Kidney (tissue), 14 donors: ENCODE data around the gene AP1AR. TPM values are rescaled to one million over a fixed set of nuclear protein-coding genes. Genes with fewer than 3 reads are reported as not detected.

Experiments
- DNase-seq, 5 donors: peaks; one replicate each; pipeline ENCODE4 v3.0.0-alpha.2; 2013 to 2020
- FAIRE-seq: peaks from 2 replicates; lab custom pipeline; 2012; peaks lifted over from hg19 to GRCh38; lab: Jason Lieb, UNC
- H3K27ac ChIP-seq, 2 donors: one replicate each; pipeline ENCODE4 v1.7.0; 2013; ENCODE audit warnings: low read depth in 2 of 2, low read length in 2 of 2, inconsistent platforms in 1 of 2
- H3K27me3 ChIP-seq: one replicate; pipeline ENCODE4 v1.7.1; 2013; ENCODE audit warnings: low read length, inconsistent platforms; ENCODE audit not compliant: control insufficient read depth, insufficient read depth
- H3K36me3 ChIP-seq, 3 donors: one replicate each; pipeline versions ENCODE4 v1.7.0 to v1.7.1; 2013; ENCODE audit warnings: low read length in 3 of 3, control low read depth in 1 of 3, inconsistent platforms in 1 of 3; ENCODE audit not compliant: insufficient read depth in 3 of 3, control insufficient read depth in 2 of 3
- H3K4me1 ChIP-seq, 3 donors: one replicate each; pipeline versions ENCODE4 v1.7.0 to v1.7.1; 2013; ENCODE audit warnings: low read length in 3 of 3, inconsistent platforms in 1 of 3, low read depth in 1 of 3; ENCODE audit not compliant: control insufficient read depth in 2 of 3, insufficient read depth in 2 of 3
- H3K4me3 ChIP-seq, 3 donors: one replicate each; pipeline versions ENCODE4 v1.7.0 to v1.8.1; 2013; ENCODE audit warnings: low read length in 3 of 3, control low read depth in 1 of 3, inconsistent platforms in 1 of 3
- H3K9ac ChIP-seq, 3 donors: one replicate each; pipeline versions ENCODE4 v1.7.0 to v1.7.1; 2013; ENCODE audit warnings: low read length in 3 of 3, control low read depth in 1 of 3, inconsistent platforms in 1 of 3
- H3K9me3 ChIP-seq, 3 donors: one replicate each; pipeline versions ENCODE4 v1.7.0 to v1.7.1; 2013; ENCODE audit warnings: low read length in 3 of 3, control low read depth in 1 of 3, inconsistent platforms in 1 of 3; ENCODE audit not compliant: control insufficient read depth in 2 of 3, insufficient read depth in 1 of 3
- CTCF ChIP-seq: IDR thresholded peaks from 3 replicates; pipeline ENCODE4 v1.5.1; 2012; ENCODE audit warnings: mild to moderate bottlenecking, moderate library complexity, borderline replicate concordance; ENCODE audit not compliant: insufficient read depth; ENCODE audit errors: extremely low read depth
- intact Hi-C: fragments of 100-400 bp; cut with DNase I; formaldehyde crosslinking; loops from one replicate; pipeline ENCODE4 v1.11.1; 2022
- polyA plus RNA-seq: library from polyadenylated mRNA; stranded (reverse); fragments of 350-450 nt; fragmentation: Illumina TruSeq; extraction: RNeasy Lipid Tissue Mini Kit (QIAGEN cat#74804); gene quantifications from one replicate; pipeline ENCODE4 v1.2.3, GENCODE V29; 2014; ENCODE audit warnings: low read depth, low replicate concordance; ENCODE audit not compliant: insufficient read depth
- total RNA-seq: library from RNA; stranded (reverse); fragmentation: NEBNext Ultra II Directional; extraction: Animal tissue kit (Norgen Biotek cat#: 25700); gene quantifications from one replicate; pipeline ENCODE4 v1.2.1, GENCODE V29; 2021
- donor health status: control.
- donor health status: control.
- donor health status: control.
- donor health status: control.
- donor health status: control.
- donor health status: DM: yes; HTN: yes; CAD: no.
- donor health status: Normal renal cell carcinoma (clear cell type).

AP1AR gene
- total and polyA plus RNA-seq, 2 donors from 2014 or later: 8.7 to 20.3 TPM

GRCh38 chr4:112184438-112184837 lies 47.1 kb upstream of the AP1AR start:
- H3K4me3 ChIP-seq: no peak overlapping the region
- DNase-seq (no peak), FAIRE-seq (no peak)
- intact Hi-C loops: no loop called here
- no peaks in the 10 kb centered on the region for H3K9me3 ChIP-seq
- H3K4me1 ChIP-seq: no peaks in the 10 kb centered on the region
- H3K27ac ChIP-seq: no peak overlapping the region
- H3K9ac ChIP-seq: no peak overlapping the region
- H3K27me3 ChIP-seq: no peaks in the 10 kb centered on the region
- no peak for TF ChIP-seq CTCF
- no peaks in the 10 kb centered on the region for H3K36me3 ChIP-seq

GRCh38 chr4:112185334-112185733 lies 46.3 kb upstream of the AP1AR start:
- TF ChIP-seq CTCF: no peak

DNA sequence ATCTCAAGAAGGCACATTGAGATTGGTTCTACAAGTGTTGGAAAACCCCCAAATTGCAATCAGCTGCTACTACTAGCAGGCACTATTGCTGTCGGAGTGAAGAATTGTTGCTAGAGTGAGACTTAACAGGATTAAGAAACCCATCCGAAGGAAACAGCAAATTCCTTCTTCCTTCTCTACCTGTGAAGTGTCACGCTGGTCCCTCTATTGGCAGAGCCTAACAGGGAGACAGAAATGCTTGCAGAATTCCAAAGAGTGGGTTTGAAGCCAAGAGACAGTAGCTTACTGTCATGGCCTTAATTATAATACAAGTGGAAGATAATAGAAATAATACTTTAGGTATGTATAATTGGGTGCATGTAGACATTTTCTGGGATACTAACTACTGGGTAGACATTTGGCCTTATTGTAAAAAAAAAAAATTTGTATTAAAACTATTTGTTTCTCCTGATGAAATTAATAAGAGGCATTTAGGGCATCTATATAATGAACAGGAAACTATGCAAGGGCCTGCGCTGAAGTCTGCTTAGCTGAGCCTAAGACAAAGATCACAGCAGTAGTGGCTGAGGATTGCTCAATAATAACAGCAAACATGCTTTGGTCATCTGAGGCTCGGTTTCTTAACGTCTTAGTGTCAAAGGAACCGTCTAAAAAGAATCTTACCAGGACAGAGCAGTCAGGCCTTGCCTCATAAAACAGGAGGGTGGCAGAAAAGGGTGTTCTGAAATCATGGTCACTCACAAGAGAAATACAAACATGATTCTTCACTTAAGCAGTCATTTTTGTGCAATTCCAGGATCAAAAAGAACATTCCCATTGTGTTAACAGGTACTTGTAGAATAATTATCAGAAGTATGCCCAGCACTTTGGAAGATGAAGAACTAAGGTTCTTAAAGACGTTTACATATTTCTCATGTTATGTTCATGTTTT lies 45.6 kb upstream of the AP1AR start:
- FAIRE-seq (no peak), DNase-seq (no peak)
- no peak overlapping the region for H3K4me3 ChIP-seq
- H3K36me3 ChIP-seq: no peaks in the 10 kb centered on the region
- no peak for TF ChIP-seq CTCF
- H3K4me1 ChIP-seq: no peaks in the 10 kb centered on the region
- intact Hi-C loops: no loop called here
- no peaks in the 10 kb centered on the region for H3K27me3 ChIP-seq
- H3K9me3 ChIP-seq: no peaks in the 10 kb centered on the region
- H3K9ac ChIP-seq: no peak overlapping the region
- H3K27ac ChIP-seq: no peak overlapping the region

More at GRCh38 chr4:112185334-112185733, 46.3 kb upstream of the AP1AR start:
- no peak overlapping the region for H3K9ac ChIP-seq
- H3K4me1 ChIP-seq: no peaks in the 10 kb centered on the region
- no peaks in the 10 kb centered on the region for H3K9me3 ChIP-seq
- no peak overlapping the region for H3K27ac ChIP-seq
- no peaks in the 10 kb centered on the region for H3K36me3 ChIP-seq
- intact Hi-C loops: no loop called here
- no peak overlapping the region for H3K4me3 ChIP-seq
- no peak for FAIRE-seq
- no peak for DNase-seq
- H3K27me3 ChIP-seq: no peaks in the 10 kb centered on the region
